GM12878 (cell line): Measurements from ENCODE around the gene NADSYN1. TPM values are rescaled to one million over a fixed set of nuclear protein-coding genes. Genes with fewer than 3 reads are reported as not detected.

ENCODE experiments used
- ATAC-seq: fragments of 200-7000 bp; cut with Tn5 transposase; 3 replicates; pipeline ENCODE4 v1.9.1; 2020; ENCODE audit warnings: mild to moderate bottlenecking, moderate library complexity
- BruUV-seq: library from RNA; stranded (reverse); fragments of 400-500 nt; replicated peaks from 2 replicates; lab custom pipeline; 2021; lab: Mats Ljungman, UMichigan
- CTCF ChIA-PET: fragments of 300-600 bp; sonication (Branson Sonifier 250); formaldehyde crosslinking; extraction: SDS; loops from one replicate; lab custom pipeline; 2021; ENCODE audit warnings: inconsistent platforms; lab: Yijun Ruan, JAX
- POLR2A ChIA-PET: fragments of 350-600 bp; formaldehyde crosslinking; extraction: SDS; loops from one replicate; lab custom pipeline; 2021; ENCODE audit warnings: inconsistent platforms; lab: Charles Lee
- RAD21 ChIA-PET: fragments of 300-600 bp; sonication (Branson Sonifier 250); formaldehyde crosslinking; loops from one replicate; lab custom pipeline; 2023; ENCODE audit warnings: antibody characterized with exemption; ENCODE audit not compliant: unreplicated experiment; lab: Charles Lee
- SMC1A ChIA-PET: fragments of 300-600 bp; sonication (Branson Sonifier 250); formaldehyde crosslinking; loops from one replicate; lab custom pipeline; 2023; ENCODE audit not compliant: unreplicated experiment, uncharacterized antibody; lab: Charles Lee
- DNase-seq: peaks from one replicate; pipeline ENCODE4 v3.0.0-alpha.2; 2011; ENCODE audit warnings: low read depth, low spot score
- FAIRE-seq: peaks from 3 replicates; lab custom pipeline; 2011; peaks lifted over from hg19 to GRCh38; lab: Jason Lieb, UNC
- H2AFZ ChIP-seq: 2 replicates; pipeline ENCODE4 v1.6.0; 2011; ENCODE audit warnings: low read depth, low read length, control low read depth; ENCODE audit not compliant: control insufficient read depth
- H3K27ac ChIP-seq: 2 replicates; pipeline ENCODE4 v1.5.1; 2011; ENCODE audit warnings: control low read depth; ENCODE audit not compliant: control insufficient read depth, insufficient read depth
- H3K27me3 ChIP-seq, 2 experiments: replicated peaks in 1 of 2; 2 replicates each; pipeline versions ENCODE4 v1.6.0 to v1.6.1; 2011; ENCODE audit warnings: low read length in 1 of 2; ENCODE audit not compliant: control insufficient read depth in 2 of 2, insufficient read depth in 2 of 2
- H3K36me3 ChIP-seq, 2 experiments: 2 replicates each; pipeline ENCODE4 v1.5.1; 2011; ENCODE audit warnings: low read length in 1 of 2; ENCODE audit not compliant: control insufficient read depth in 2 of 2, insufficient read depth in 2 of 2
- H3K4me1 ChIP-seq: 2 replicates; pipeline ENCODE4 v1.6.1; 2011; ENCODE audit warnings: mild to moderate bottlenecking, low read length, moderate library complexity, mixed read lengths; ENCODE audit not compliant: control insufficient read depth, insufficient read depth
- H3K4me2 ChIP-seq: 2 replicates; pipeline ENCODE4 v1.6.0; 2011; ENCODE audit warnings: control low read depth; ENCODE audit not compliant: control insufficient read depth, insufficient read depth
- H3K4me3 ChIP-seq: fragments of 200-600 bp; sonication (generic); 2 replicates; pipeline ENCODE4 v1.5.1; 2016
- H3K79me2 ChIP-seq: 2 replicates; pipeline ENCODE4 v1.6.0; 2011; ENCODE audit warnings: low read length; ENCODE audit not compliant: control insufficient read depth, insufficient read depth
- H3K9ac ChIP-seq: 2 replicates; pipeline ENCODE4 v1.8.0; 2011; ENCODE audit warnings: low read length, control low read depth, mixed read lengths; ENCODE audit not compliant: control insufficient read depth, insufficient read depth
- H3K9me3 ChIP-seq: replicated peaks from 3 replicates; pipeline ENCODE4 v1.5.1; 2011; ENCODE audit warnings: mild to moderate bottlenecking, low read length; ENCODE audit not compliant: control insufficient read depth, insufficient read depth
- H4K20me1 ChIP-seq: 2 replicates; pipeline ENCODE4 v1.6.0; 2011; ENCODE audit not compliant: control insufficient read depth, insufficient read depth
- CBX5 ChIP-seq: sonication (generic); IDR thresholded peaks from 2 replicates; pipeline ENCODE4 v1.6.1; 2016; ENCODE audit warnings: low read depth, moderate library complexity, mild to moderate bottlenecking, inconsistent platforms
- E2F4 ChIP-seq: IDR thresholded peaks from 2 replicates; pipeline ENCODE4 v1.6.1; 2012; ENCODE audit warnings: low read depth, low read length, improper control_type of control experiment
- ESRRA ChIP-seq: IDR thresholded peaks from 2 replicates; pipeline ENCODE4 v1.6.1; 2012; ENCODE audit warnings: mild to moderate bottlenecking, low read length, improper control_type of control experiment
- HDAC2 ChIP-seq: fragments of 200-600 bp; sonication (generic); IDR thresholded peaks from 2 replicates; pipeline ENCODE4 v1.6.1; 2017
- IKZF2 ChIP-seq, 2 experiments: fragments of 450-650 bp; IDR thresholded peaks; 2 replicates each; pipeline ENCODE4 v1.6.1; 2017; ENCODE audit warnings: mild to moderate bottlenecking in 2 of 2, moderate library complexity in 2 of 2
- NFIC ChIP-seq: IDR thresholded peaks from 2 replicates; pipeline ENCODE4 v1.6.1; 2012; ENCODE audit warnings: low read depth, mild to moderate bottlenecking, inconsistent platforms, low read length, moderate library complexity
- SREBF2 ChIP-seq: IDR thresholded peaks from 2 replicates; pipeline ENCODE4 v1.6.1; 2012; ENCODE audit warnings: mild to moderate bottlenecking, low read length
- SUZ12 ChIP-seq: fragments of 200-600 bp; sonication (generic); IDR thresholded peaks from one replicate; pipeline ENCODE4 v1.6.1; 2018; ENCODE audit warnings: antibody characterized with exemption, mild to moderate bottlenecking; ENCODE audit not compliant: unreplicated experiment
- WGBS: methylation state at CpG from one replicate; pipeline ENCODE4 v1.1.6; 2016; ENCODE audit warnings: low lambda C conversion rate; ENCODE audit not compliant: insufficient replicate concordance, insufficient coverage; ENCODE audit errors: missing lambda C conversion rate; 5-methylcytosine and 5-hydroxymethylcytosine counted together
- in situ Hi-C: fragments of 300-500 bp; cut with MboI; formaldehyde crosslinking; loops from 9 replicates; pipeline ENCODE4 v1.14.3; 2018; ENCODE audit warnings: mixed read lengths
- intact Hi-C: fragments of 100-400 bp; cut with micrococcal nuclease; formaldehyde crosslinking; loops from one replicate; pipeline ENCODE4 v1.14.2; 2022; ENCODE audit not compliant: unreplicated experiment
- polyA plus RNA-seq, 11 experiments: library from polyadenylated mRNA; depleted of rRNA in 4 of 11; unstranded in 6 of 11; stranded (reverse) in 5 of 11; fragments of >200 nt; fragmentation: Nextera tagmentation in 4 of 11; fragmentation: Illumina TruSeq in 1 of 11; extraction: Ambion mirVana in 4 of 11; extraction: Trizol in 1 of 11; gene quantifications; 1 replicate in 1 of 11; 2 replicates in 10 of 11; pipeline versions ENCODE4 v1.2.1 to v1.2.3, GENCODE V29; 2011 to 2016; ENCODE audit warnings: inconsistent platforms in 2 of 11, missing spikeins in 2 of 11, low read depth in 1 of 11
- total RNA-seq, 4 experiments: library from RNA; depleted of rRNA in 3 of 4; stranded (reverse); fragments of >200 nt in 3 of 4; fragmentation: Illumina TruSeq in 1 of 4; extraction: Trizol in 1 of 4; gene quantifications; 2 replicates each; pipeline versions ENCODE4 v1.2.1 to v1.2.3, GENCODE V29; 2013 to 2021
- TF ChIP-seq, protein P1 (sequence below): fragments of 450-650 bp; conservative IDR thresholded peaks from 2 replicates; pipeline ENCODE4 v1.6.1; 2017; ENCODE audit warnings: mild to moderate bottlenecking, moderate library complexity
- TF ChIP-seq, protein P2 (sequence below): fragments of 450-650 bp; IDR thresholded peaks from 2 replicates; pipeline ENCODE4 v1.6.1; 2016; ENCODE audit warnings: mild to moderate bottlenecking
- TF ChIP-seq, protein P3 (sequence below): fragments of 450-650 bp; IDR thresholded peaks from 2 replicates; pipeline ENCODE4 v1.6.1; 2016; ENCODE audit warnings: mild to moderate bottlenecking, moderate library complexity, borderline replicate concordance

Gene NADSYN1
- total and polyA plus RNA-seq, 10 of the 15 experiments (the other 5 are each of a cell fraction or from before 2014, with no cell fraction given) = 12.2 to 90.2 (median 69.5) TPM

GRCh38 chr11:71500601-71501021, 47.6 kb downstream of the NADSYN1 start:
- H3K4me1 ChIP-seq = 0 out of 2 replicates have a peak, but pooled peaks cover 2% of the 10 kb centered on the region
- no peak for ATAC-seq
- no peaks in the 10 kb centered on the region; the same call in 1 of the 2 replicates for H4K20me1 ChIP-seq
- H3K9ac ChIP-seq = no peak overlapping the region
- BruUV-seq = no TSS peak
- TF ChIP-seq SUZ12 = no peak
- TF ChIP-seq, protein P1, sequence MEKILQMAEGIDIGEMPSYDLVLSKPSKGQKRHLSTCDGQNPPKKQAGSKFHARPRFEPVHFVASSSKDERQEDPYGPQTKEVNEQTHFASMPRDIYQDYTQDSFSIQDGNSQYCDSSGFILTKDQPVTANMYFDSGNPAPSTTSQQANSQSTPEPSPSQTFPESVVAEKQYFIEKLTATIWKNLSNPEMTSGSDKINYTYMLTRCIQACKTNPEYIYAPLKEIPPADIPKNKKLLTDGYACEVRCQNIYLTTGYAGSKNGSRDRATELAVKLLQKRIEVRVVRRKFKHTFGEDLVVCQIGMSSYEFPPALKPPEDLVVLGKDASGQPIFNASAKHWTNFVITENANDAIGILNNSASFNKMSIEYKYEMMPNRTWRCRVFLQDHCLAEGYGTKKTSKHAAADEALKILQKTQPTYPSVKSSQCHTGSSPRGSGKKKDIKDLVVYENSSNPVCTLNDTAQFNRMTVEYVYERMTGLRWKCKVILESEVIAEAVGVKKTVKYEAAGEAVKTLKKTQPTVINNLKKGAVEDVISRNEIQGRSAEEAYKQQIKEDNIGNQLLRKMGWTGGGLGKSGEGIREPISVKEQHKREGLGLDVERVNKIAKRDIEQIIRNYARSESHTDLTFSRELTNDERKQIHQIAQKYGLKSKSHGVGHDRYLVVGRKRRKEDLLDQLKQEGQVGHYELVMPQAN = no peak
- TF ChIP-seq E2F4 = no peak
- TF ChIP-seq ESRRA = no peak
- TF ChIP-seq NFIC = no peak
- TF ChIP-seq IKZF2 (IDR thresholded peaks at IDR 0.05) = no peak
- TF ChIP-seq, protein P2, sequence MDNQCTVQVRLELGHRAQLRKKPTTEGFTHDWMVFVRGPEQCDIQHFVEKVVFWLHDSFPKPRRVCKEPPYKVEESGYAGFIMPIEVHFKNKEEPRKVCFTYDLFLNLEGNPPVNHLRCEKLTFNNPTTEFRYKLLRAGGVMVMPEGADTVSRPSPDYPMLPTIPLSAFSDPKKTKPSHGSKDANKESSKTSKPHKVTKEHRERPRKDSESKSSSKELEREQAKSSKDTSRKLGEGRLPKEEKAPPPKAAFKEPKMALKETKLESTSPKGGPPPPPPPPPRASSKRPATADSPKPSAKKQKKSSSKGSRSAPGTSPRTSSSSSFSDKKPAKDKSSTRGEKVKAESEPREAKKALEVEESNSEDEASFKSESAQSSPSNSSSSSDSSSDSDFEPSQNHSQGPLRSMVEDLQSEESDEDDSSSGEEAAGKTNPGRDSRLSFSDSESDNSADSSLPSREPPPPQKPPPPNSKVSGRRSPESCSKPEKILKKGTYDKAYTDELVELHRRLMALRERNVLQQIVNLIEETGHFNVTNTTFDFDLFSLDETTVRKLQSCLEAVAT = no peak
- no peak for TF ChIP-seq CBX5
- TF ChIP-seq, protein P3, sequence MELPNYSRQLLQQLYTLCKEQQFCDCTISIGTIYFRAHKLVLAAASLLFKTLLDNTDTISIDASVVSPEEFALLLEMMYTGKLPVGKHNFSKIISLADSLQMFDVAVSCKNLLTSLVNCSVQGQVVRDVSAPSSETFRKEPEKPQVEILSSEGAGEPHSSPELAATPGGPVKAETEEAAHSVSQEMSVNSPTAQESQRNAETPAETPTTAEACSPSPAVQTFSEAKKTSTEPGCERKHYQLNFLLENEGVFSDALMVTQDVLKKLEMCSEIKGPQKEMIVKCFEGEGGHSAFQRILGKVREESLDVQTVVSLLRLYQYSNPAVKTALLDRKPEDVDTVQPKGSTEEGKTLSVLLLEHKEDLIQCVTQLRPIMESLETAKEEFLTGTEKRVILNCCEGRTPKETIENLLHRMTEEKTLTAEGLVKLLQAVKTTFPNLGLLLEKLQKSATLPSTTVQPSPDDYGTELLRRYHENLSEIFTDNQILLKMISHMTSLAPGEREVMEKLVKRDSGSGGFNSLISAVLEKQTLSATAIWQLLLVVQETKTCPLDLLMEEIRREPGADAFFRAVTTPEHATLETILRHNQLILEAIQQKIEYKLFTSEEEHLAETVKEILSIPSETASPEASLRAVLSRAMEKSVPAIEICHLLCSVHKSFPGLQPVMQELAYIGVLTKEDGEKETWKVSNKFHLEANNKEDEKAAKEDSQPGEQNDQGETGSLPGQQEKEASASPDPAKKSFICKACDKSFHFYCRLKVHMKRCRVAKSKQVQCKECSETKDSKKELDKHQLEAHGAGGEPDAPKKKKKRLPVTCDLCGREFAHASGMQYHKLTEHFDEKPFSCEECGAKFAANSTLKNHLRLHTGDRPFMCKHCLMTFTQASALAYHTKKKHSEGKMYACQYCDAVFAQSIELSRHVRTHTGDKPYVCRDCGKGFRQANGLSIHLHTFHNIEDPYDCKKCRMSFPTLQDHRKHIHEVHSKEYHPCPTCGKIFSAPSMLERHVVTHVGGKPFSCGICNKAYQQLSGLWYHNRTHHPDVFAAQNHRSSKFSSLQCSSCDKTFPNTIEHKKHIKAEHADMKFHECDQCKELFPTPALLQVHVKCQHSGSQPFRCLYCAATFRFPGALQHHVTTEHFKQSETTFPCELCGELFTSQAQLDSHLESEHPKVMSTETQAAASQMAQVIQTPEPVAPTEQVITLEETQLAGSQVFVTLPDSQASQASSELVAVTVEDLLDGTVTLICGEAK = no peak
- no peak for TF ChIP-seq SREBF2
- TF ChIP-seq HDAC2 = no peak
- no peaks in the 10 kb centered on the region for H3K79me2 ChIP-seq
- no peak overlapping the region for H3K4me2 ChIP-seq
- intact Hi-C loops (no loop called here), in situ Hi-C loops (no loop called here)
- ChIA-PET RAD21 (no interaction called here), POLR2A (no interaction called here), SMC1A (no interaction called here), CTCF (no interaction called here)
- no peak overlapping the region for H3K27ac ChIP-seq
- 82% methylated on average over 6 of the region's 6 CpGs for WGBS
- H3K9me3 ChIP-seq = no peaks in the 10 kb centered on the region
- no peak for FAIRE-seq
- no peak overlapping the region for H3K4me3 ChIP-seq
- H2AFZ ChIP-seq = no peak overlapping the region
- no peaks in the 10 kb centered on the region for H3K27me3 ChIP-seq
- peaks cover 16 to 19% of the 10 kb centered on the region in 2 experiments; a peak in 3 of 4 replicates for H3K36me3 ChIP-seq
- no peak for DNase-seq
